Neural progenitor cell (in vitro differentiated cells): ENCODE measurements around the gene GAS2. TPM values are rescaled to one million over a fixed set of nuclear protein-coding genes. Genes with fewer than 3 reads are reported as not detected.
A peak's percentile ranks its signal among the peaks of the same experiment; 100 is the strongest.

ENCODE experiments used
- DNase-seq: peaks from one replicate; pipeline ENCODE4 v3.0.0-alpha.2; 2016; ENCODE audit warnings: low spot score
- H2AFZ ChIP-seq: fragments of 200-600 bp; sonication (generic); replicated peaks from 2 replicates; pipeline ENCODE4 v1.6.1; 2016; ENCODE audit warnings: antibody characterized with exemption
- H3F3A ChIP-seq: fragments of 200-600 bp; sonication (generic); 2 replicates; pipeline ENCODE4 v1.6.1; 2016; ENCODE audit warnings: antibody characterized with exemption, low read depth
- H3K27ac ChIP-seq: fragments of 200-600 bp; sonication (generic); 2 replicates; pipeline ENCODE4 v1.5.1; 2016; ENCODE audit warnings: mild to moderate bottlenecking
- H3K27me3 ChIP-seq: fragments of 200-600 bp; sonication (generic); 2 replicates; pipeline ENCODE4 v1.6.1; 2016; ENCODE audit warnings: mild to moderate bottlenecking, moderate library complexity
- H3K36me3 ChIP-seq: fragments of 200-600 bp; sonication (generic); 2 replicates; pipeline ENCODE4 v1.5.1; 2016
- H3K4me1 ChIP-seq: fragments of 200-600 bp; sonication (generic); 2 replicates; pipeline ENCODE4 v1.6.1; 2016; ENCODE audit warnings: mixed run types
- H3K4me2 ChIP-seq: fragments of 200-600 bp; sonication (generic); 2 replicates; pipeline ENCODE4 v1.6.1; 2016
- H3K4me3 ChIP-seq: fragments of 200-600 bp; sonication (generic); 2 replicates; pipeline ENCODE4 v1.5.1; 2016
- H3K79me2 ChIP-seq: fragments of 200-600 bp; sonication (generic); 2 replicates; pipeline ENCODE4 v1.6.1; 2016; ENCODE audit warnings: low read depth
- H3K9ac ChIP-seq: fragments of 200-600 bp; sonication (generic); 2 replicates; pipeline ENCODE4 v1.6.1; 2016
- H3K9me3 ChIP-seq: fragments of 200-600 bp; sonication (generic); 2 replicates; pipeline ENCODE4 v1.5.1; 2016; ENCODE audit warnings: low read depth
- H4K20me1 ChIP-seq: fragments of 200-600 bp; sonication (generic); 2 replicates; pipeline ENCODE4 v1.6.1; 2016; ENCODE audit warnings: low read depth
- H3K27ac Mint-ChIP-seq: 3 replicates; pipeline ENCODE4 v1.8.0; 2021; ENCODE audit warnings: mixed read lengths
- H3K27me3 Mint-ChIP-seq: 2 replicates; pipeline ENCODE4 v1.8.0; 2022; ENCODE audit warnings: low read depth, mild to moderate bottlenecking, inconsistent platforms, moderate library complexity, mixed read lengths; ENCODE audit not compliant: insufficient read depth
- H3K36me3 Mint-ChIP-seq: 3 replicates; pipeline ENCODE4 v1.8.0; 2021; ENCODE audit warnings: mixed read lengths
- H3K4me1 Mint-ChIP-seq: 3 replicates; pipeline ENCODE4 v1.8.0; 2021; ENCODE audit warnings: mixed read lengths
- H3K4me3 Mint-ChIP-seq: 3 replicates; pipeline ENCODE4 v1.8.0; 2021; ENCODE audit warnings: mild to moderate bottlenecking, moderate library complexity, mixed read lengths
- H3K9me3 Mint-ChIP-seq: 3 replicates; pipeline ENCODE4 v1.8.0; 2020; ENCODE audit warnings: mixed read lengths
- EZH2 ChIP-seq: fragments of 200-600 bp; sonication (generic); IDR thresholded peaks from 2 replicates; pipeline ENCODE4 v1.6.1; 2017; ENCODE audit warnings: antibody characterized with exemption, mild to moderate bottlenecking, moderate library complexity
- EZH2phosphoT487 ChIP-seq: fragments of 200-600 bp; sonication (generic); IDR thresholded peaks from 2 replicates; pipeline ENCODE4 v1.6.1; 2017; ENCODE audit warnings: antibody characterized with exemption
- total RNA-seq: library from RNA; depleted of rRNA; stranded (reverse); fragments of >200 nt; gene quantifications from 2 replicates; pipeline ENCODE4 v1.2.3, GENCODE V29; 2015; ENCODE audit warnings: low replicate concordance
- TF ChIP-seq, protein P1 (sequence below): fragments of 200-600 bp; sonication (generic); IDR thresholded peaks from 2 replicates; pipeline ENCODE4 v1.5.1; 2017; ENCODE audit warnings: antibody characterized with exemption, mild to moderate bottlenecking

The GAS2 gene
- total RNA-seq, 1 donor from 2014 or later = 6.4 TPM

DNA sequence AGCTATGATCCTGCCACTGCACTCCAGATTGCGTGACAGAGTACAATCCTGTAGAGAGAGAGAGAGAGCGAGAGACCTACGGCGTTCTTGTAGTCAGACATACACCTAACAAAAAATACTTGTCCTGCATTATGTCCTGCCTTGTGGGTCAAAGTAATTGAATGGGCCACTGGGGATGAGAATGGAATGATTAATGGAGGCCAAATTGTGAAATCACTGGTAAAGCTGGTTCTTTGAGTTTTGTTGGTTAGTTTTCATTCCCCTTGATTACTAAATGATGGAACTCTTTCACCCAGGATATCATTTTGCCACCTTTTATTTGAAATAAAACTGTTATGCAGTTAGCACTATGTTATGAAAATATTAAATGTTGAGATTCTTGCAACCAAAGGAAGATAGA lies 18.7 kb downstream of the GAS2 start:
- Mint-ChIP-seq H3K9me3 (no peaks in the 10 kb centered on the region), H3K36me3 (no peaks in the 10 kb centered on the region), H3K27ac (no peak overlapping the region), H3K4me1 (peaks cover 13% of the 10 kb centered on the region), H3K4me3 (no peak overlapping the region), H3K27me3 (no peaks in the 10 kb centered on the region)
- Histone ChIP-seq H3K4me3 (no peak overlapping the region), H3K4me2 (no peak overlapping the region), H2AFZ (no peak overlapping the region), H3K79me2 (no peaks in the 10 kb centered on the region), H4K20me1 (no peaks in the 10 kb centered on the region), H3K27me3 (no peaks in the 10 kb centered on the region), H3K27ac (no peak overlapping the region), H3K4me1 (no peaks in the 10 kb centered on the region), H3K9me3 (no peaks in the 10 kb centered on the region), H3K9ac (no peak overlapping the region), H3K36me3 (no peaks in the 10 kb centered on the region), H3F3A (no peaks in the 10 kb centered on the region)
- DNase-seq = no peak
- no peak for TF ChIP-seq EZH2phosphoT487
- TF ChIP-seq EZH2 = no peak

DNA sequence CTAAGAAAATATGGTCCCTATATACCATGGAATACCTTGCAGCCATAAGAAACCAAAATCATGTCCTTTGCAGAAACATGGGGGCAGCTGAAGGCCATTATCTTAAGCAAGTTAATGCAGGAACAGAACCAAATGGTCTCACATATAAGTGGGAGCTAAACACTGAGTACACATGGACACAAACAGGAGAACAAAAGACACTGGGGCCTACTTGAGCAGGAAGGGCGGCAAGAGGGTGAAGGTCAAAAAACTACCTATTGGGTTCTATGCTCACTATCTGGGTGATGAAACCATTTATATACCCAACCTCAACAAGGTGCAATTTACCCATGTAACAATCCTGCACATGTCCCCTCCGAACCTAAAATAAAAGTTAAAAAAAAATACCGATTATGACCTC lies 22.5 kb downstream of the GAS2 start:
- Histone ChIP-seq H2AFZ (no peak overlapping the region), H3K36me3 (no peaks in the 10 kb centered on the region), H3K4me3 (no peak overlapping the region), H3K27ac (no peak overlapping the region), H3F3A (no peaks in the 10 kb centered on the region), H3K4me2 (no peak overlapping the region), H3K79me2 (no peaks in the 10 kb centered on the region), H3K9ac (no peak overlapping the region), H3K9me3 (no peaks in the 10 kb centered on the region), H3K27me3 (no peaks in the 10 kb centered on the region), H3K4me1 (peaks cover 8% of the 10 kb centered on the region), H4K20me1 (no peaks in the 10 kb centered on the region)
- Mint-ChIP-seq H3K36me3 (no peaks in the 10 kb centered on the region), H3K9me3 (no peaks in the 10 kb centered on the region), H3K27me3 (no peaks in the 10 kb centered on the region), H3K4me3 (no peak overlapping the region), H3K4me1 (peaks cover 31% of the 10 kb centered on the region), H3K27ac (no peak overlapping the region)
- no peak for DNase-seq
- TF ChIP-seq, protein P1, sequence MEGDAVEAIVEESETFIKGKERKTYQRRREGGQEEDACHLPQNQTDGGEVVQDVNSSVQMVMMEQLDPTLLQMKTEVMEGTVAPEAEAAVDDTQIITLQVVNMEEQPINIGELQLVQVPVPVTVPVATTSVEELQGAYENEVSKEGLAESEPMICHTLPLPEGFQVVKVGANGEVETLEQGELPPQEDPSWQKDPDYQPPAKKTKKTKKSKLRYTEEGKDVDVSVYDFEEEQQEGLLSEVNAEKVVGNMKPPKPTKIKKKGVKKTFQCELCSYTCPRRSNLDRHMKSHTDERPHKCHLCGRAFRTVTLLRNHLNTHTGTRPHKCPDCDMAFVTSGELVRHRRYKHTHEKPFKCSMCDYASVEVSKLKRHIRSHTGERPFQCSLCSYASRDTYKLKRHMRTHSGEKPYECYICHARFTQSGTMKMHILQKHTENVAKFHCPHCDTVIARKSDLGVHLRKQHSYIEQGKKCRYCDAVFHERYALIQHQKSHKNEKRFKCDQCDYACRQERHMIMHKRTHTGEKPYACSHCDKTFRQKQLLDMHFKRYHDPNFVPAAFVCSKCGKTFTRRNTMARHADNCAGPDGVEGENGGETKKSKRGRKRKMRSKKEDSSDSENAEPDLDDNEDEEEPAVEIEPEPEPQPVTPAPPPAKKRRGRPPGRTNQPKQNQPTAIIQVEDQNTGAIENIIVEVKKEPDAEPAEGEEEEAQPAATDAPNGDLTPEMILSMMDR = no peak
- no peak for TF ChIP-seq EZH2phosphoT487
- no peak for TF ChIP-seq EZH2

DNA sequence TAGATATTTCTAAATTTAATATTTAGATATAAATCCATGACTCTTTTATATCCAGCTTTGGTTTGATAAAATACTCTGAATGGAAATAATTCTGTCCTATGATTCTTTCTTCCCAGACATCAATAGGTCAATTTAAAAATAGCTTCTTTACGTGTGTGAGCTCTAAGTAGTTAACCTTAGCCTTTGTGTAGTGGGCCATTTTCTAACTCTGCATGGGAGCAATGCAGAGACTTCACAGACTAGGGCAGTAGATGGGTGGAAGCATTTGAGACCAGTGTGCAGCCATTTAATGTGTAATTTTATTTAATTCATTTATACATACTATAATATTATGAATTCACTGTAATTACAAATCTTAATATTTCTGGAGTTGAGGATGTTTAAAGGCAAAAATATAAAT lies 23.8 kb downstream of the GAS2 start:
- H3K36me3 Mint-ChIP-seq = no peaks in the 10 kb centered on the region
- no peaks in the 10 kb centered on the region for H3K9me3 ChIP-seq
- DNase-seq = no peak
- H3K4me2 ChIP-seq = no peak overlapping the region
- no peaks in the 10 kb centered on the region for H4K20me1 ChIP-seq
- TF ChIP-seq EZH2 (no peak), EZH2phosphoT487 (no peak)
- TF ChIP-seq, protein P1 = no peak
- no peaks in the 10 kb centered on the region for H3K27me3 ChIP-seq
- H3K4me1 Mint-ChIP-seq = peaks cover 31% of the 10 kb centered on the region
- H3K27ac Mint-ChIP-seq = peak overlapping the region; percentile 93
- H3K9ac ChIP-seq = no peak overlapping the region
- no peaks in the 10 kb centered on the region for H3K36me3 ChIP-seq
- no peaks in the 10 kb centered on the region for H3K79me2 ChIP-seq
- H3K27ac ChIP-seq = no peak overlapping the region
- H3F3A ChIP-seq = no peaks in the 10 kb centered on the region
- H3K4me3 Mint-ChIP-seq = no peak overlapping the region
- H3K27me3 Mint-ChIP-seq = no peaks in the 10 kb centered on the region
- no peak overlapping the region for H3K4me3 ChIP-seq
- H2AFZ ChIP-seq = no peak overlapping the region
- no peaks in the 10 kb centered on the region for H3K9me3 Mint-ChIP-seq
- peaks cover 10% of the 10 kb centered on the region for H3K4me1 ChIP-seq

DNA sequence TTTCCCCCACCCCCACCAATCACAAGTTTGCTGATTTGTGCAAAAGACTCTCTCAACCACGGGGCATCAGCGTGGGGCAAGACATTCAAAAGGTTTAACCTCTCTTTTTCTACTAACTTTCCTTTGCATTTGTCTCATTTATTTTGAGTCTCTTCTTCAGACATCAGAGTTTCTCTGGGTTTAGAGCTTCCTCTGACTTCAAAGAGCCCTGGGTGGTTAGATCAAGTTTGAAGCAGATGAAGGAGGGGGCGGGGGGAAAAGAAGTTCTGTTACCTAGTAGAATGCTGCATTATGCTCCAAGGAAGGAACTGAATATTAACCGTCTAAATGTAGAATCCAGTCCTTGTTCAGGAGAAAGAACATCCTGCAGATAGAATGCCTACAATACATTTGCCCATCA lies 24.5 kb downstream of the GAS2 start:
- Histone ChIP-seq H4K20me1 (no peaks in the 10 kb centered on the region), H3K4me3 (no peak overlapping the region), H3K4me1 (peaks cover 11% of the 10 kb centered on the region), H3K9ac (no peak overlapping the region), H3K4me2 (peak overlapping the region; percentile 23), H3K79me2 (no peaks in the 10 kb centered on the region), H3K9me3 (no peaks in the 10 kb centered on the region), H2AFZ (peak overlapping the region; percentile 45), H3F3A (no peaks in the 10 kb centered on the region), H3K27ac (no peak overlapping the region), H3K36me3 (no peaks in the 10 kb centered on the region), H3K27me3 (no peaks in the 10 kb centered on the region)
- Mint-ChIP-seq H3K36me3 (no peaks in the 10 kb centered on the region), H3K27ac (peak overlapping the region; percentile 95), H3K27me3 (no peaks in the 10 kb centered on the region), H3K4me3 (peak overlapping the region; percentile 18), H3K9me3 (no peaks in the 10 kb centered on the region), H3K4me1 (peaks cover 31% of the 10 kb centered on the region)
- TF ChIP-seq EZH2 = no peak
- TF ChIP-seq EZH2phosphoT487 = no peak
- TF ChIP-seq, protein P1 = no peak
- no peak for DNase-seq
